Globus pallidus (tissue), 1 donor: ENCODE data around the gene PCCA.

ENCODE experiments used
- DNase-seq: peaks from one replicate; pipeline ENCODE4 v3.0.0-alpha.2; 2015; ENCODE audit warnings: low spot score

Gene PCCA

GRCh38 chr13:100470866-100471505 lies 382.1 kb downstream of the PCCA start:
- no peak for DNase-seq

- DNase-seq: no peak
Measured at GRCh38 chr13:100473087-100473486, 384.2 kb downstream of the PCCA start.

DNA sequence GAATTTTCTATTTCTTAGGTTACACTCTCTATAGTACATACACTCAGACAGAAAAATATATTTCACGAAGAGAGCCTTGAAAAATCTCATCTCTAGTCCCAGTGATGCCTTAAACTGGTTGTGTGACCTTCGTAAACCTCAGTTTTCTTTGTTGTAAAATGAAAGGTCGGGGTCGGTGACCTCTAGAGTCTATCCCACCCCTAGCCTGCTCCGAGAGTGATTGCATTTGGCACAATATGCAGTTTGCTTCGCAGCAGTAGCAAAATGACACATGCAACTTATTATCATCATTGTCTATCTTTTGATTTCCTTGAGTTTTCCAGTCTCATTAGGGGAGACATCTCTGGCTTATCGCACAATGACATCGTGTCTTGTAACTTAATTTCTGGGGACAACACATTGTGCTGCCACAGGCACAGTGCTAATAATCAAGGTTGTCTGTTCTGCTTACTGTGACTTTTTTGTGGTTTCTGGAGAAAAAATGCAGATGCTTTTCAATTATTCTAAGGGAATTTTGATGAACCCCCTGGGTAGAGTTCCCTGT lies 384.7 kb downstream of the PCCA start:
- no peak for DNase-seq

DNA sequence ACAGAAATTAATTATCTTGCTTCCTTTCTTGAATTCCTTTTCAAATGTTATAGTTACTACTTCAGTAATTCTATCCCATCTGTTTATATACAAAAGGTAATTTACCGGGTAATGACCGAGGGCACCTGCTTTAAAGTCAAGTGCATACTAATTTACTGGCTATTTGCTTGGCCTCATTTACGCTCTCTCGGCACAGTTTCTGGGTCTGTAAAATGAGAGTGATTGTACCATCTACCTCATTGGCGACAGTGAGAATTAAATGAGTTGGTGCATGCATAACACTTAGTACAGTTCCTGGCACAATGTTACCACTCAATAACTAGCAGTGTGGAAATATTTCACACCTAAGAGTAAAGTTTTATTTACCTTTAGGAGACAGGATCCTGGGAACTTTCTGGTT lies 388.1 kb downstream of the PCCA start:
- no peak for DNase-seq

DNA sequence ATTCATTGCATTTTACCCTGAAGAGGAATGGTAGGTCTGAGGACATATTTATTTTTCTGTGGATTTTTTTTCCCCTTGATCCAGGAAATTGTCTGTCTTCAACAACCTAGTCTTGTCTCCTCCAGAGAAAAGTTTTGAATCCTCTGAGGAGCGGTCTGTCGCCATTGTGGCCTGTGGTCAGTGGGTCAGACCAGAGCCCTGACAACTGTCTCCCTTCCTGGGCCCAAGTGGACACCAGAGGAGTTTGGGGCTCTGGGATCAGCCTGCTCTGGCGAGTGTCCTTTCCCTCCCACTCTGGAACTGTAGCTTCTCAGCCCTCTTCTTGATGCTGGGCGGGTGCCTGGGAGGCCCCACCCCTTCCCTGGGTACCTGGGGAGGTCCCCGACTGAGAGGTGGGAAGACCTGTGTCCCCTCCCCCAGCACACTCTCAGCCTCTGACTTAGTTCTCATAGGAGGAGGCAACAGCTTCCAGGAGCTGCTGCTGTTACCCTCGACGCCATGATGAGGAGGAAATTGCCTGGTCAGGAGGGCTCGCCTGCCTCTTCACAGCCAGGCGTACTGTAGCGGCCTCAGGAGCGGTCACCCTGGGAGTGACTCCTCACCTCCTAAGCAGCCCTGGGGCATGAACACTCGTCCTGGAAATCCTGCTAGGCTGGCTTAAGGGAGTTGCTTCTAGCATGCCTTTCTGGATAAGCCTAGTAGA lies 389.4 kb downstream of the PCCA start:
- no peak for DNase-seq

GRCh38 chr13:100480676-100481075 lies 391.8 kb downstream of the PCCA start:
- no peak for DNase-seq

DNA sequence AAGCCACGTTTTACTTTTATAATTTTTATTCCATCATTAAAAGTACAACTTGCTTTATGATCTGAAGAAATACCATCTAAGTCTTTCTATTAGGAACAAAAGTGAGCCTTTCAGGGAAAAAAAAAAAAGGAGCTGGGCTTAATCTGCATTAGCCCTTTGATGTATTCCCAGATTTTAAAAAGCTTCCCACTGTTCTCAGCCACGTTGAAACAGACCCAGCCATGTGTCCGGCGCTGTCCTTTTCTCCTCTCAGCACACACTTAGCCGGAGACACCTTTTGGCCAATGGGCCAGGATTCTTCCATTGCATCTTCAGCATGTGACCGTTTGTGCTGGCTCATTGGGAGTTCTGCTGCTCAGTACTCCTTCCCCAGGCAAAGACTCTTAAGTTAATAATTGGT lies 394.2 kb downstream of the PCCA start:
- no peak for DNase-seq

DNA sequence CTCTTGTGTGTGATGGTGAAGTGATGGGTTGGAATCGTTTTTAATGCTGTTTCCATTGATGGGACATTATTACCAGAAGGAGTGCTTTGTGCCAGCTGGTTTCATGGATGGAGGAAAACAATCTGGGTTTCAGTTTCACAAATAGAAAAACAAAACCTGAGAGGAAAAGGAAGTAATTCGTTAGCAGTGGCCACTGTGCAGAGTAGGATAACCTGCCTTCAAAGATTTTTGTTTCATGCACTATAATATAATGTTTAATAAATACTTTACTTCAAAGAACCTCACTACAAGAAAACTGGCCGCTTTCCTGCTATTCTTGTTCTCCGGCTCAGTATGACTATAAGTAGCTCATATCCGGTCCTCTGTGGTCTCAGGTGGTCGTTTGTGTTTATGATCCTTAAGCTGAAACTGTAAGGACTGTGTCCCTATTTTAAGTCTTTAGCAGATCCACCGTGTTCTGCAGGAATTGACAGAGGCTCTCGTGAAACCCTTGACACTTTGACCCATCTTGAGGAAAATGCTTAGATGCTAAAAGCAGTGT lies 395.0 kb downstream of the PCCA start:
- no peak for DNase-seq

DNA sequence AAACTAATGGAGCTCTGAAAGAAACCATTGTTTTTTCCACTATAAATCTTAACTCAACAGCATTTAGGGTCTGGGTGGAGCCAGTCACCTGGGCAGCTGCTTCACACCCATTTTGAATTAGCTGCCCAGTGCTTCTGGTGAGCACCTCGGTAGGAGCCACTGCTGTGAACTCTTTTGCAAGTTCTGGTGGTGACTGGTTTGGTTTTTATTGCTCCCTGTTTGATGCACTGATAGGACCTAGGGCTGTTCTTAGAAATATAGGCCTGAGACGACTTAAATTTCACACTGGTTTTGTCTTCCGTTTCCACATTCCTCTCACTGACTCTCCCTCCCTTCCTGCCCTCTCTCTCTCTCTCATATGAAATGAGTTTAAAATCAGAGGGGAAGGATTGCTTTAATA lies 395.8 kb downstream of the PCCA start:
- DNase-seq: no peak

- DNase-seq: no peak
Measured at GRCh38 chr13:100485265-100485664, 396.4 kb downstream of the PCCA start.

DNA sequence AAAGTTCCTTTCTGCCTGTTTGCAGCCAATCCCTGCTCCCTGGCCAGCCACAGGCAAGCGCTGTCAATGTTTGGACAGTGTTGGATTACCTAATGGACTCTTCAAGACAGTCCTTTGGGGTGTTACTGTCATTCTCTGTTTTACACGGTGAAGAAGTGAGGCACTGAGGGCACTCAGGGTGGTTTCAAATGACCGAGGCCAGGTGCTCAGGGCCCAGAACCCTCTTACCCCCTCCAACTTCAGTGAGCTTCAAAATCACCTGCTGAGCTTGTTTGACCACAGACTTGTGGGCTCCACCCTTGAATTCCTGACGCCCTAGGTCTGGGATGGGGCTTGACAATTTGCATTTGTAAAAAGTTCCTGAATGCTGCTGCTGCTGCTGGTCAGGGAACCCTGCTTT lies 401.8 kb downstream of the PCCA start:
- no peak for DNase-seq

GRCh38 chr13:100491164-100491842 lies 402.4 kb downstream of the PCCA start:
- DNase-seq: peak; percentile 16

DNA sequence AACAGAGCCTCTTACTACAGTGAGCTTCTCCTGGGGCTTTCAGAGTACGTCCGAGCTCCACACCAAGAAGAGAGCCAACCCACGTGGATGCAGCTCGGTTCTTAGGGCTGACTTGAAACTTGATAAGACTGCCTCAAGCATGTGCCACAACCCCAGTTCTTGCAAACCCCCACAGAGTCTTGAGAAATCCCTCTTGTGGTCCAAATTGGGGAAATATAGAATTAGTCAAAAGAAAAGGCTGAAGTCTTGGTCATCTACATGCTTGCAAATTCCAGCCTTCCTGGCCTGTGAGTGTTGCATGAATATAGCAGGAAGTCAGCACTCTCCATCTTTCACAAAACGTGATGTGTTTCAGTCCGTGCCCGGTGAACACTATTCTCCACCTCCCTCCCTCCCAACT lies 404.5 kb downstream of the PCCA start:
- DNase-seq: no peak

- DNase-seq: no peak
Measured at GRCh38 chr13:100495455-100495854, 406.6 kb downstream of the PCCA start.

DNA sequence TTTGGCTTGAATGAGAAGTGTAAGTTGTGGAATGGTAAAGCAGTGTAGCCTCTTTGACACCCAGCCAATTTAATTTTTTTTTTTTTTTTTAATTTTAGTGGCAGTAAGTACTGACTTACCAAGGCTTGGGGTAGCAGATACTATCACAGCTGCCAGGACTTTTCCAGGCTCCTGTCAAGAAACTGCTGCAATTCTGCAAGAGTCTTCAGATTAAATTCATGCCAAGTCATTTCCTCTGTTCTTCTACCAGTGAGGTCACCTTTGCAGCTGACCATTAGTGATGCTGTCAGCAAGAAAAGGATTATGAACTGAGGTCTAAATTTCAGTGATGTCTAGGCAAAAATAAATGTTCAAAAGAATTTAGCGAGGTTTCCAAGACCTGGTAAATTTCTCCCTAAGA lies 408.5 kb downstream of the PCCA start:
- no peak for DNase-seq

DNA sequence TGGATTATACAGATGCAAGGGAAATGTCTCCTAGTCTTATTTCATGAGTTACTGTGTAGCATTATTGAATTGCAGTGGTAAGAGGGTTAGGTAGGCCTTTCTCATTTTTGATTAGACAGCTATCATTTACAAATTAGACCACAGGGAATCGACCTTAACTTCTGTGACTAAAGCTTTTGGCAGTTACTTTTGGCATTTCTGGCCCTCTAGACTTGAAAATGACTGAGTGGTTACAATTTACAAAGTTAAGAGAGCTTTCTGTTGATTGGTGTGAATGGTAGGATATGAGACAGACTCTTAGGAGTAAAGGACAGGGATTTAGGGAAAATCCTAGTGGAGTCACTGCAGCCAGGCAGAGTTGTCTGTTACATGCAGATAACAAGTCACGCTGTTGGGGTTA lies 413.6 kb downstream of the PCCA start:
- DNase-seq: no peak

DNA sequence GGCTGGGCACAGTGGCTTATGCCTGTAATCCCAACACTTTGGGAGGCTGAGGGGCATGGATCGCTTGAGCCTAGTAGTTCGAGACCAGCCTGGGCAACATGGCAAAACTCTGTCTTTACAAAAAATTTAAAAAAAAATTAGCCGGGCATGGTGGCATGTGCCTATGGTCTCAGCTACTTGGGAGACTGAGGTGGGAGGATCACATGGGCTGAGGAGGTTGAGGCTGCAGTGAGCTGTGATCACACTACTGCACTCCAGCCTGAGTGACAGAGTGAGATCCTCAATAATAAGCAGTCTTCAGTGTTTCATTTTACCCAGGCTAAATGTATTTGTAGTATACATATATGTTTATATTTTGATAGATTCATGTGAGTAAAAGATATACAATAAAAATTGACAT lies 414.7 kb downstream of the PCCA start:
- DNase-seq: no peak

DNA sequence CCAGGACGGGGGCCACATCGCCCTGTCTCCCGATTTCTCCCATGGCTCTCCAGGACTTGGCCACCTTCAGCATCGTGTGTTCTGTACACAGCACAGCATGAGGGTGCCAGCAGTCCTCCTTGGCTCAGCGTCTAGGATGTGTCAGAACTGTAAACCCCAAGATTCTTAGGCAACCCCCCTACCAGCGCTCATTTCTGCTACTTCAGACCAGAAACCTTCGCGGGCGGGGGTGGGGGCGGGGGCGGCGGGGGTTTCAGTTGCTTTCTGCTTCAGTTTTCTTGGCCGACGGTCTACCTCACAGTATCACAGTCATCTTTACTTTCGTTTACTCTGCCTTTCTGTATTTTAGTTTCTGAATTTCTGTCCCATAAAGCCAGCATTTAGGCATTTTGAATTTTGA lies 417.3 kb downstream of the PCCA start:
- DNase-seq: no peak

DNA sequence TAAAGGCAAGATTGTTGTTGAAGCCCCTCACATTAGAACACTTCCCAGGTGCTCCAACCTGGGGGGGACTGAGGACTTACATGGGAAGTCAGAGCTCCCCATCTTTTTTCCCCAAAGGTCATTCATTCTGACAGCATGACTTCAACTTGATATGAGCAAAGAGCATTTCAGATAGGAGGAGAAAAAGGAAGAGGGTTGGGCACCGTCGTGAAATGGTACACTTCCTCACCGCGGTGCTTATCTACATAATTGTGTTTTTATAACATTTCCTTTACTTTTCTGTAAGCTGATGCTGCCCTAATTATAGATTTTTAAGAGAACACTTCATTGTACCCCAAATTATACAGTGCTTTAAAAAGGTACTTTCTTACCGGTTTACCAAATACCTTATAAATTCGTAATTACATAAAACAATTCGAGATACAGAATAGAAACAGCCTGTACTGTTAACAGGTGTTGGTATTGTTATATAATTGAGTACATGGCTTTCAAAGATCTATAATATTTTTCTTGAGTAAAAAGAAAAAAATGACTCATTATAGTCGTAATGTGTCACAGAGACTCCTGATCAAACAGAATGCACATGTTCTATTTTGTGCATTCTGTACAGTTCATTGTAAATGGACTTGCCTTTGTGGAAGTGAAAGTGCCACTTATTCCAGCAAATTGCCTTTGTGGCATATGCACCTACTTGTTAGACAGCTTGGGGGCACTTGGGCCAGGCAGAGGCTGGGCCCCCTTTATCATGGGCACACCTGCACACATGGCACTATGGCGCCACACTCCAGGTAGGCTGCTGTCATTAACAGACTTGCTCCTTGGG lies 417.9 kb downstream of the PCCA start:
- no peak for DNase-seq

- no peak for DNase-seq
Measured at GRCh38 chr13:100508455-100508854, 419.6 kb downstream of the PCCA start.

DNA sequence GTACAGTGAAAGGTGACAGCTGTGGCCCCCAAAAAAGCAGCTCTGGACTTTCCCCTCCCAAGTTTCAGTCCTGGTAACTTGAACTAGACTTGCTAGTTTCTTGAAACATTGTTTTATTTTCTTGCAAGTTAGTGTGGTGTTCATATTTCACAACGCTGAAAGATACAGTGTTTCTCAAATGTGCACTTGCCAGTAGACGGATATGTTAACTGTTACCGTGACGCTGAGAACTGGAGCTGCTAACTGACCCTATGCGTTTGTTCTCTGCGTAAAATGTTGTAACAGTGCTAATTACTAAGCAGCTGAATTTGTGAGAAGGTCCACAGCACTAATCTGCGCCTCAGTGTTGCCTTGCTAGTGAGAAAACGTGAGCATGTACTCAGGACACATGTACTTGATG lies 420.1 kb downstream of the PCCA start:
- DNase-seq: no peak
